Stomach smooth muscle (tissue), 2 donors: ENCODE measurements around the gene TMOD2.

Experiments
- H3K27ac ChIP-seq: one replicate; pipeline ENCODE4 v1.7.0; 2013; ENCODE audit warnings: mild to moderate bottlenecking, low read length, inconsistent platforms
- H3K27me3 ChIP-seq, 2 donors: one replicate each; pipeline ENCODE4 v1.7.0; 2013; ENCODE audit warnings: low read length in 2 of 2; ENCODE audit not compliant: insufficient read depth in 2 of 2, control insufficient read depth in 1 of 2
- H3K36me3 ChIP-seq, 2 donors: one replicate each; pipeline ENCODE4 v1.7.0; 2013; ENCODE audit warnings: low read length in 2 of 2; ENCODE audit not compliant: control insufficient read depth in 2 of 2, insufficient read depth in 2 of 2
- H3K4me1 ChIP-seq: one replicate; pipeline ENCODE4 v1.7.0; 2013; ENCODE audit warnings: low read length; ENCODE audit not compliant: control insufficient read depth, insufficient read depth
- H3K4me3 ChIP-seq, 2 donors: one replicate each; pipeline ENCODE4 v1.7.0; 2013; ENCODE audit warnings: low read length in 2 of 2
- H3K9ac ChIP-seq, 2 donors: one replicate each; pipeline ENCODE4 v1.7.0; 2013; ENCODE audit warnings: low read length in 2 of 2, mild to moderate bottlenecking in 1 of 2
- H3K9me3 ChIP-seq, 2 donors: one replicate each; pipeline ENCODE4 v1.7.0; 2013; ENCODE audit warnings: low read length in 2 of 2; ENCODE audit not compliant: control insufficient read depth in 2 of 2
- donor health status: healthy.
- donor health status: Pancreatic carcinoma.

TMOD2 gene

GRCh38 chr15:51793521-51794305 is 42.3 kb downstream of the TMOD2 start:
- Histone ChIP-seq H3K4me3 (no peak overlapping the region), H3K27me3 (no peaks in the 10 kb centered on the region), H3K4me1 (no peaks in the 10 kb centered on the region), H3K36me3 (peaks cover 6% of the 10 kb centered on the region in 2 donors), H3K9me3 (no peaks in the 10 kb centered on the region), H3K9ac (no peak overlapping the region), H3K27ac (no peak overlapping the region)

GRCh38 chr15:51796847-51797401 is 45.5 kb downstream of the TMOD2 start:
- H3K4me1 ChIP-seq: no peaks in the 10 kb centered on the region
- no peaks in the 10 kb centered on the region for H3K27me3 ChIP-seq
- H3K9ac ChIP-seq: no peak overlapping the region
- H3K9me3 ChIP-seq: no peaks in the 10 kb centered on the region
- peaks cover 14 to 15% of the 10 kb centered on the region in 2 donors for H3K36me3 ChIP-seq
- H3K4me3 ChIP-seq: no peak overlapping the region
- no peak overlapping the region for H3K27ac ChIP-seq

GRCh38 chr15:51798281-51798680 is 46.9 kb downstream of the TMOD2 start:
- Histone ChIP-seq H3K4me1 (no peaks in the 10 kb centered on the region), H3K27me3 (no peaks in the 10 kb centered on the region), H3K36me3 (peaks cover 14 to 15% of the 10 kb centered on the region in 2 donors), H3K9me3 (no peaks in the 10 kb centered on the region), H3K4me3 (no peak overlapping the region), H3K9ac (no peak overlapping the region), H3K27ac (no peak overlapping the region)

GRCh38 chr15:51799282-51800252 is 48.2 kb downstream of the TMOD2 start:
- Histone ChIP-seq H3K9me3 (no peaks in the 10 kb centered on the region), H3K27ac (no peak overlapping the region), H3K4me3 (no peak overlapping the region), H3K4me1 (no peaks in the 10 kb centered on the region), H3K9ac (no peak overlapping the region), H3K36me3 (peaks cover 14 to 20% of the 10 kb centered on the region in 2 donors), H3K27me3 (no peaks in the 10 kb centered on the region)

- H3K9me3 ChIP-seq: no peaks in the 10 kb centered on the region
- H3K4me3 ChIP-seq: no peak overlapping the region
- H3K36me3 ChIP-seq: peaks cover 19 to 25% of the 10 kb centered on the region in 2 donors
- no peaks in the 10 kb centered on the region for H3K27me3 ChIP-seq
- no peaks in the 10 kb centered on the region for H3K4me1 ChIP-seq
- no peak overlapping the region for H3K9ac ChIP-seq
- H3K27ac ChIP-seq: no peak overlapping the region
Measured at GRCh38 chr15:51801391-51801835, 50.0 kb downstream of the TMOD2 start.

GRCh38 chr15:51802593-51802992 is 51.2 kb downstream of the TMOD2 start:
- peaks cover 31 to 34% of the 10 kb centered on the region in 2 donors for H3K36me3 ChIP-seq
- H3K27me3 ChIP-seq: no peaks in the 10 kb centered on the region
- H3K9ac ChIP-seq: no peak overlapping the region
- no peak overlapping the region for H3K27ac ChIP-seq
- H3K9me3 ChIP-seq: no peaks in the 10 kb centered on the region
- no peaks in the 10 kb centered on the region for H3K4me1 ChIP-seq
- H3K4me3 ChIP-seq: no peak overlapping the region

GRCh38 chr15:51803965-51804364 is 52.6 kb downstream of the TMOD2 start:
- Histone ChIP-seq H3K27ac (no peak overlapping the region), H3K4me3 (no peak overlapping the region), H3K9me3 (no peaks in the 10 kb centered on the region), H3K27me3 (no peaks in the 10 kb centered on the region), H3K4me1 (no peaks in the 10 kb centered on the region), H3K36me3 (peaks cover 27 to 28% of the 10 kb centered on the region in 2 donors), H3K9ac (no peak overlapping the region)

- no peak overlapping the region for H3K27ac ChIP-seq
- no peaks in the 10 kb centered on the region for H3K9me3 ChIP-seq
- H3K4me3 ChIP-seq: no peak overlapping the region
- no peak overlapping the region for H3K9ac ChIP-seq
- no peaks in the 10 kb centered on the region for H3K27me3 ChIP-seq
- no peaks in the 10 kb centered on the region for H3K4me1 ChIP-seq
- peaks cover 26 to 31% of the 10 kb centered on the region in 2 donors for H3K36me3 ChIP-seq
Measured at GRCh38 chr15:51806123-51806522, 54.7 kb downstream of the TMOD2 start.

- H3K36me3 ChIP-seq: peaks cover 30 to 40% of the 10 kb centered on the region in 2 donors
Measured at GRCh38 chr15:51809457-51809856, 58.1 kb downstream of the TMOD2 start.

GRCh38 chr15:51812598-51812997 is 61.2 kb downstream of the TMOD2 start:
- Histone ChIP-seq H3K4me1 (no peaks in the 10 kb centered on the region), H3K36me3 (peaks cover 17 to 25% of the 10 kb centered on the region in 2 donors), H3K27ac (no peak overlapping the region)

More at GRCh38 chr15:51809457-51809856, 58.1 kb downstream of the TMOD2 start:
- no peaks in the 10 kb centered on the region for H3K27me3 ChIP-seq
- no peak overlapping the region for H3K27ac ChIP-seq
- H3K4me1 ChIP-seq: no peaks in the 10 kb centered on the region
- no peak overlapping the region for H3K4me3 ChIP-seq
- H3K9me3 ChIP-seq: no peaks in the 10 kb centered on the region
- no peak overlapping the region for H3K9ac ChIP-seq

More at GRCh38 chr15:51812598-51812997, 61.2 kb downstream of the TMOD2 start:
- Histone ChIP-seq H3K27me3 (no peaks in the 10 kb centered on the region), H3K9ac (no peak overlapping the region), H3K4me3 (no peak overlapping the region), H3K9me3 (no peaks in the 10 kb centered on the region)
